Stimulated activated CD4-positive, alpha-beta T cell treated with anti-CD3 and anti-CD28 coated beads, Interleukin-15, amount 100 ng/mL, for 1 hour (primary cell): ENCODE measurements around the gene KLF5.
A peak's percentile ranks its signal among the peaks of the same experiment; 100 is the strongest.
"Not testable (repeated sequence)": the region's sequence is repeated elsewhere in the genome, so short reads cannot be mapped to it uniquely, and the experiment has no call there.

Source experiments
- DNase-seq, 2 donors: peaks; one replicate each; pipeline ENCODE4 v3.0.0-alpha.2; 2020; ENCODE audit warnings: low read depth in 1 of 2, low spot score in 1 of 2

The KLF5 gene

GRCh38 chr13:73058736-73059459 lies at the start of gene KLF5:
KLF5 (plus strand) TSS chr13:73059005; CDS start chr13:73059328, 323 bp downstream.
- DNase-seq = peak; percentile 91 to 95

GRCh38 chr13:73011751-73012150 lies 47.1 kb upstream of the KLF5 start:
- DNase-seq = no peak

GRCh38 chr13:73015805-73016204 lies 43.0 kb upstream of the KLF5 start:
- DNase-seq = no peak

- DNase-seq = no peak
Measured at GRCh38 chr13:73018336-73018735, 40.5 kb upstream of the KLF5 start.

GRCh38 chr13:73025217-73026012 lies 33.4 kb upstream of the KLF5 start:
- no peak for DNase-seq

GRCh38 chr13:73034901-73035300 lies 23.9 kb upstream of the KLF5 start:
- DNase-seq = no peak

- no peak for DNase-seq
Measured at GRCh38 chr13:73035660-73036059, 23.1 kb upstream of the KLF5 start.

- no peak for DNase-seq
Measured at GRCh38 chr13:73036566-73036965, 22.2 kb upstream of the KLF5 start.

- DNase-seq = no peak
Measured at GRCh38 chr13:73038064-73038463, 20.7 kb upstream of the KLF5 start.

GRCh38 chr13:73039201-73040108 lies 19.4 kb upstream of the KLF5 start:
- DNase-seq = no peak

- DNase-seq = no peak
Measured at GRCh38 chr13:73040484-73040883, 18.3 kb upstream of the KLF5 start.

GRCh38 chr13:73040968-73041596 lies 17.7 kb upstream of the KLF5 start:
- DNase-seq = no peak

- DNase-seq = no peak
Measured at GRCh38 chr13:73045031-73045430, 13.8 kb upstream of the KLF5 start.

- not testable (repeated sequence) for DNase-seq
Measured at GRCh38 chr13:73048615-73049014, 10.2 kb upstream of the KLF5 start.

GRCh38 chr13:73054712-73055111 lies 4.1 kb upstream of the KLF5 start:
- DNase-seq = no peak

GRCh38 chr13:73055813-73056564 lies 2.8 kb upstream of the KLF5 start:
- no peak for DNase-seq

- DNase-seq = no peak
Measured at GRCh38 chr13:73056565-73056962, 2.2 kb upstream of the KLF5 start.

- DNase-seq = no peak
Measured at GRCh38 chr13:73057284-73058063, 1.3 kb upstream of the KLF5 start.

GRCh38 chr13:73058064-73058313 lies 816 bp upstream of the KLF5 start:
- DNase-seq = no peak

- no peak for DNase-seq
Measured at GRCh38 chr13:73058432-73058735, 421 bp upstream of the KLF5 start.
